ENCODE results near the gene MZT1. TPM values are rescaled to one million over a fixed set of nuclear protein-coding genes. Genes with fewer than 3 reads are reported as not detected.

Gene MZT1
- total and polyA plus RNA-seq, 2 donors (not counting 3 experiments of a cell fraction or from before 2014, with no cell fraction given): 6.3 to 19.4 TPM

DNA sequence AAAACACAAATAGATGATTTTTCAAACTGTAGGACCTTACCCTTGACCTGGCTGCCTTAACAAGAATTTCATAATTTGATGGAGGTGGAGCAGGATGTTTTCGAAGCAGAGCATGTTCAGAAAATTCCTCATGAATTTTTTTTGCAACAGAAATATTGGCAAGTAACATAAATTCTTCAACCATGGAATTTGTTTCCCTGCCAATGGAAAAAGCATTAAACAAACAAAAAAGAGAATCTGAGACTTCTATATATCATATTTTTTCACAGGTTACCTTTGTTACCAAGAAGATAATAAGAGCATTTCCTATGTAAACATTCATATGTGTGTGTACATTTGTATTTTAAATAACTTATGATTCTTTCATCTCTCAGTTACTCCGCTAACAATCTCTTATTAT, 36.0 kb upstream of the MZT1 start:
- CTCF ChIA-PET: no interaction called here

More for the DNA sequence above, 36.0 kb upstream of the MZT1 start:
- no TSS peak for BruUV-seq (replicated peaks)
- Histone ChIP-seq H3K4me2 (ENCODE audit: insufficient read depth, low read length) (no peak overlapping the region), H3K27me3 (ENCODE audit: control insufficient read depth in 2 of 2, insufficient read depth in 2 of 2, low read length in 2 of 2) (no peaks in the 10 kb centered on the region), H3K79me2 (ENCODE audit: control insufficient read depth, insufficient read depth, low read length) (no peaks in the 10 kb centered on the region), H3K9me1 (replicated peaks; ENCODE audit: control insufficient read depth, extremely low read depth, insufficient read depth, low read length) (no peaks in the 10 kb centered on the region), H3K9me3 (replicated peaks; ENCODE audit: control insufficient read depth, insufficient read depth, low read length) (no peaks in the 10 kb centered on the region), H4K20me1 (replicated peaks; ENCODE audit: control insufficient read depth, extremely low read depth, insufficient read depth, low read length) (no peaks in the 10 kb centered on the region), H3K4me3 (replicated peaks in 1 of 3; ENCODE audit: insufficient read depth in 1 of 3, low read depth in 1 of 3, low read length in 3 of 3) (no peak overlapping the region), H3K9ac (replicated peaks; ENCODE audit: extremely low read depth, insufficient read depth, low read length) (no peak overlapping the region), H2AFZ (ENCODE audit: low read depth, low read length) (no peak overlapping the region), H3K4me1 (ENCODE audit: control insufficient read depth, extremely low read depth, insufficient read depth, low read length) (no peaks in the 10 kb centered on the region), H3K36me3 (ENCODE audit: control insufficient read depth in 2 of 2, extremely low read depth in 1 of 2, insufficient read depth in 2 of 2, low read length in 2 of 2) (peaks cover 17 to 40% of the 10 kb centered on the region in 2 experiments), H3K27ac (ENCODE audit: insufficient read depth, low read depth, low read length) (no peak overlapping the region)
- DNase-seq (ENCODE audit: low read depth, low spot score) (no peak), FAIRE-seq (no peak)
- dilution Hi-C loops (cut with MboI; ENCODE audit: extremely low pct_ligation_motif_present, low sequenced_read_pairs): no loop called here
- intact Hi-C loops (cut with micrococcal nuclease): no loop called here
- POLR2A ChIA-PET: no interaction called here
- TF ChIP-seq, protein P1, sequence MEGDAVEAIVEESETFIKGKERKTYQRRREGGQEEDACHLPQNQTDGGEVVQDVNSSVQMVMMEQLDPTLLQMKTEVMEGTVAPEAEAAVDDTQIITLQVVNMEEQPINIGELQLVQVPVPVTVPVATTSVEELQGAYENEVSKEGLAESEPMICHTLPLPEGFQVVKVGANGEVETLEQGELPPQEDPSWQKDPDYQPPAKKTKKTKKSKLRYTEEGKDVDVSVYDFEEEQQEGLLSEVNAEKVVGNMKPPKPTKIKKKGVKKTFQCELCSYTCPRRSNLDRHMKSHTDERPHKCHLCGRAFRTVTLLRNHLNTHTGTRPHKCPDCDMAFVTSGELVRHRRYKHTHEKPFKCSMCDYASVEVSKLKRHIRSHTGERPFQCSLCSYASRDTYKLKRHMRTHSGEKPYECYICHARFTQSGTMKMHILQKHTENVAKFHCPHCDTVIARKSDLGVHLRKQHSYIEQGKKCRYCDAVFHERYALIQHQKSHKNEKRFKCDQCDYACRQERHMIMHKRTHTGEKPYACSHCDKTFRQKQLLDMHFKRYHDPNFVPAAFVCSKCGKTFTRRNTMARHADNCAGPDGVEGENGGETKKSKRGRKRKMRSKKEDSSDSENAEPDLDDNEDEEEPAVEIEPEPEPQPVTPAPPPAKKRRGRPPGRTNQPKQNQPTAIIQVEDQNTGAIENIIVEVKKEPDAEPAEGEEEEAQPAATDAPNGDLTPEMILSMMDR (IDR thresholded peaks at IDR 0.05; ENCODE audit: extremely low read depth in 1 of 2, insufficient read depth in 1 of 2, low read depth in 1 of 2, low read length in 2 of 2): no peak
- no peak for TF ChIP-seq JUN (IDR thresholded peaks at IDR 0.05; ENCODE audit: borderline replicate concordance, insufficient read depth, insufficient read length, low read depth)
- no peak for TF ChIP-seq FOS (IDR thresholded peaks at IDR 0.05; ENCODE audit: borderline replicate concordance, insufficient read depth, low read length)
- TF ChIP-seq EZH2 (IDR thresholded peaks at IDR 0.05; ENCODE audit: borderline replicate concordance, low read depth, low read length, severe bottlenecking): no peak
- TF ChIP-seq MYC (IDR thresholded peaks at IDR 0.05; ENCODE audit: low read depth, low read length): no peak
- TF ChIP-seq MAX (IDR thresholded peaks at IDR 0.05; ENCODE audit: insufficient read depth, insufficient read length): no peak
- no peak for TF ChIP-seq POLR2AphosphoS5 (IDR thresholded peaks at IDR 0.05; ENCODE audit: insufficient read depth, low read depth, low read length)
- no peak for TF ChIP-seq GATA2 (IDR thresholded peaks at IDR 0.05; ENCODE audit: insufficient read depth, insufficient read length, low read depth, low read length)
- no peak for TF ChIP-seq POLR2A (IDR thresholded peaks at IDR 0.05; ENCODE audit: low read depth, low read length)

Data from endothelial cell of umbilical vein (primary cell).